Measurements from ENCODE around the gene COL23A1.
"Not testable (repeated sequence)": the region's sequence is repeated elsewhere in the genome, so short reads cannot be mapped to it uniquely, and the experiment has no call there.

The COL23A1 gene

GRCh38 chr5:178232124-178232919 is 357.9 kb downstream of the COL23A1 start, which contains the start of gene PHYKPL:
TSS of gene PHYKPL (minus strand) at chr5:178232802. CDS start at chr5:178232550, 252 bp downstream.
- DNase-seq = peak; percentile 72

GRCh38 chr5:178231539-178232123 is 358.6 kb downstream of the COL23A1 start:
- no peak for DNase-seq

- DNase-seq = no peak
Measured at GRCh38 chr5:178230879-178231538, 359.2 kb downstream of the COL23A1 start.

- DNase-seq = no peak
Measured at GRCh38 chr5:178229861-178230260, 360.3 kb downstream of the COL23A1 start.

- not testable (repeated sequence) for DNase-seq
Measured at GRCh38 chr5:178229111-178229510, 361.1 kb downstream of the COL23A1 start.

- no peak for DNase-seq
Measured at GRCh38 chr5:178228609-178229008, 361.6 kb downstream of the COL23A1 start.

- DNase-seq = no peak
Measured at GRCh38 chr5:178227929-178228328, 362.3 kb downstream of the COL23A1 start.

GRCh38 chr5:178227138-178227659 is 363.0 kb downstream of the COL23A1 start:
- no peak for DNase-seq

- no peak for DNase-seq
Measured at GRCh38 chr5:178225174-178225573, 365.0 kb downstream of the COL23A1 start.

- no peak for DNase-seq
Measured at GRCh38 chr5:178224403-178224802, 365.8 kb downstream of the COL23A1 start.

- no peak for DNase-seq
Measured at GRCh38 chr5:178223828-178224335, 366.3 kb downstream of the COL23A1 start.

GRCh38 chr5:178223196-178223773 is 366.9 kb downstream of the COL23A1 start:
- no peak for DNase-seq

- no peak for DNase-seq
Measured at GRCh38 chr5:178222292-178222691, 367.9 kb downstream of the COL23A1 start.

GRCh38 chr5:178221853-178222252 is 368.3 kb downstream of the COL23A1 start:
- no peak for DNase-seq

GRCh38 chr5:178221282-178221681 is 368.9 kb downstream of the COL23A1 start:
- DNase-seq = no peak

- DNase-seq = no peak
Measured at GRCh38 chr5:178218827-178219226, 371.4 kb downstream of the COL23A1 start.

GRCh38 chr5:178218237-178218776 is 371.9 kb downstream of the COL23A1 start:
- DNase-seq = no peak

- no peak for DNase-seq
Measured at GRCh38 chr5:178216779-178217178, 373.4 kb downstream of the COL23A1 start.

GRCh38 chr5:178216088-178216534 is 374.1 kb downstream of the COL23A1 start:
- DNase-seq = no peak

- DNase-seq = no peak
Measured at GRCh38 chr5:178215280-178216002, 374.8 kb downstream of the COL23A1 start.

GRCh38 chr5:178214160-178214803 is 375.9 kb downstream of the COL23A1 start:
- DNase-seq = no peak
